Measurements from ENCODE around the gene TRIO.

The TRIO gene

DNA sequence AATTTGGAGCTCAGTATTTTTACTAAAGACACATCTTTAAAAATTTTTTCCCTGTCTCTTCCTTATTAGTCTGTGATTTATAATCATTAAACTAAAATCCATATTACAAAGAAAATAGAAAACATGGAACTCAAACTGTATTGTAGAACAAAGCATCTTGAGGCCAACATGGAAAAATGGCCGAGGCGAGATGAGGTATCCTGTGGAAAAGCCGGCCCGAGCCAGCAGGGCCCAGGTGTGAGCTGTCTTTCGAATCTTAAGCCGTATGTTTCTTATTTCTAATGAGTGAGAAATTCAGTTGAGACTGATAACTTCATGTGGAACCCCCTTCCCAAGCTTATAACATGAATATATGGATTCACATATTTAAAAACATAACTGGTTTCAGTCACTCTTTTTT is 268.1 kb downstream of the TRIO start:
- no peak for DNase-seq (ENCODE audit: low read depth in 2 of 2)

DNA sequence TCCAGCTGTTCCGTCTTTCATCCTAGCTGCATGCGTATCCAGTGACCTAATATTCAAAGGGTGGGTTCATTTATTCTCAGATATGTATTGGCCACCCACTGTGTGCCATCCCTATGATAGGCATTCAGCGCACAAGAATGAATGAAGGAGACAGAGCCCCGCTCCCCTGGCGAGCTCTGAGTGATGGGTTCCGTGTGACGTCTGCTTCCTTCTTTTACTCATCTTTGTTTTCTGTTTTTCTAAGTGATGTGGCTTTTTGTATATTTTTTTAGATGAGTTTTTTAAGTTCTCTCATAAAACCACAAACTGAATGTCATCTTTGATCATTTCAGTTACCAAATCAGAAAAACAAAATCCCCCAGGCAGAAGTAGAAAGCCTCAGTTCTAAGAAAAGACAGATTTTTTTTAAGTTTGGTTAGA is 270.2 kb downstream of the TRIO start:
- peak in 1 of 2 donors; percentile 15 for DNase-seq (ENCODE audit: low read depth in 2 of 2)

DNA sequence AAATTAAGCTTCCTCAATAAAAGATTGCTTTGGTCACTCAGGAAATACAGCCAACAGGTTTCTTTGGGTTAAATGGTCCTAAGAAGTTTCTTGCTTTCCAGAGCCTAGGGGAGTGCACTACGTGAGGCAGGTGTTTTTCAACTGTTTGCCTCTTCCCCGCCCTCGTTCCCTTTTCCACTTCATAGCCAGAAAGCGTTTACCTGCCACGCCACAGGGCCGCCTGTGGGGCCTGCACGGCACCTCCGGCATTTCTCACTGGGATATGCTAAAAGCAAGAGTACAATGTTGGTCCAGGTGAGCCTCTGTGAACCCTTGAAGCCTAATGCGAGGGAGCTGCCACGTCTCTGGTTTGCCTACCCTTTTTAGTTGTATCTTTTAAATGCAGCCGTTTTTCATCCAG is 270.9 kb downstream of the TRIO start:
- DNase-seq (ENCODE audit: low read depth in 2 of 2), result no peak

DNA sequence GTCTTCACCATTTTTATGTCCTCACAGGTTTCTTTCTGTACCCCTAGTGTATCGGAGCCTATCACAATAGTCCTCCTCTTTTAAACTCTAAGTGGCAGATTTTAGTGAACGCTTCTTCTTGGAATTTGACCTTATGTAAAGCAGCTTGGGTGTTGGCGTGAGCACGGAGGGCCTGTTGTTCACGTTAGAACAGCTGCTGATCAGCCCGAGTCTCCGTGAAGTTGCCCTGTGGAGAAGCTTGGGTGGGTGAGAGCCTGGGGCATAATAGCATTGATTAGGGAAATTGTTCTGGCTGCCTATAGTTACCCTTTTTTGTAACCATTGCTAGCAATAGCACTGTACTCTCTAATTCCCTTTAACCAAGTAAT is 271.5 kb downstream of the TRIO start:
- no peak for DNase-seq (ENCODE audit: low read depth in 2 of 2)

DNA sequence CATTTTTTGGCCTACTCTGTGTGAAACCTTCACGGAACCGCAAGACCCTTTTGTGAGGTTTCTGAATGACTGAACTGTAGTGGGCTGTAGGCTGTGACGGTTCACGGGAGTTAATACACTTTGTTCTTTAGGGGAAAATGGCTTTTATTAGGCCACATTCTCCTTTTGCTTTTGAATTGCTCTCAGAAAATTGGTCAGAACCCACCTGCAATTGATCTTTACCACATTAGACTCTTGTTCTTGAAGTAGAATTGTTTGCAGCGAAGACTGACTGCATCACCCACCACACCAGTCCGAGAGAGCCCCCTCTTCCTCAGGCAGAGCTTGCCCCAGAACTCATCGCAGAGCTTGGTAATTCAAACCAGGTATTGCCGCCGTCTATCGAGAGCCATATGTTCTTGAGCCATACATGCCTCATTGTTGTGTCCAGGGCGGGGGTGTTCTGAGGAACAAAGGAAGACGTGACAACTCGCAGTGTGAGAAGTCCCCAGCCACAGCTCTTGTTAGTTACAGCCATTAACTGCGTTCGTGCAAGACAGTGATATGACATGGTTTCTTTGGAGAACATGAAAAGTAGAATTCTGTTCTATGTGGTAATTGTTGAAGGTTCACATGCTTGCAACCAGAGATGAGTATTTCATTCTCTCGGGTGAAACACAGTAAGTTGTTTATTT is 272.0 kb downstream of the TRIO start:
- DNase-seq (ENCODE audit: low read depth in 2 of 2), result no peak

DNA sequence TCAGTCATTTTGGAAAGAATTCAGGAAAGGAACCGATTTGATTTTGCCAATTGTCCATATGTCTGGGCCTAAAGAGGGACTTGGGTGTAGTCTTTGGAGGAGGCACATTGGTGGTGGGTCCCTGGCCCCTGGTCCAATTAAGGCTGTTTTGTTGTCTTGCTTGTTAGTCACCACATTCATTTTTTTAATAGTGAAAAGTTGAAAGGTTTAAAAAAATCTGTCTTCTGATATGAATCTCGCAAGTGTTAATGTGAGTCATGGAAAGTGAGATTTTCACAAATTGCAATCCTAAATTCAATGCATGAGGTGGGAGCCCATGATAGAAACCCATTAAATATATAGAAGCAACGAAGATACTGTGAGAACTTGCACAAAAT is 272.5 kb downstream of the TRIO start:
- DNase-seq (ENCODE audit: low read depth in 2 of 2), result no peak

DNA sequence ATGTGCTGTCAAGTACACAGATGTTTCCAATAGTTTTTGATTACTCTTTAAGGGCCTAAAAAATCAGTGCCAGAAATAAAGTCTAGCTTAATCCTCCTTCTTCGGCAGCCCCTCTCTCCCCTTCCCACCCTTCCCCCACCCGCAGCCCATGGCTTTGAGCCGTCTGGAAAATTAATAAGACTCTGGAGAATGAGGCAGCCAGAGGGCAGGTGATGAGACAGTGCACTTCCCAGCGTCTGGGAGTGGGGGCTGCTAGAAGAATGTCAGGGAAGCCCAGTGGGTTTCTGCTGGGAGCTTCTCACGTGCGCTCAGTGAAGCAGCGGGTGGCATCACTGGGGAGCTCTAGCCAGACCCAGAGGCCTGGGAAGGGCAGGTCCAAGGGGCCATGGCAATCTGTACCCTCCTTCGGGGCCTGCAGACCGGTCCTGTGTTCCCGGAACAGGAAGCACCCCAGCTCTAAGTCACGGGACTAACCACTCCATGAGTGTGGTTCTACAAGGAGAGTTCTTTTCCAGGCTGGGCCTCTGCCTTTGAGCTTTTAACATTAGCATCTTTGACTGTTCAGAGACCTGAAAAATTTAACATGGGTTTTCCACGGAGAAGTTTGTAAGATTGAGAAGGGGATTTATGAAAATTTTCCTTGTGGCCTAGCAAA is 273.6 kb downstream of the TRIO start:
- no peak for DNase-seq (ENCODE audit: low read depth in 2 of 2)

DNA sequence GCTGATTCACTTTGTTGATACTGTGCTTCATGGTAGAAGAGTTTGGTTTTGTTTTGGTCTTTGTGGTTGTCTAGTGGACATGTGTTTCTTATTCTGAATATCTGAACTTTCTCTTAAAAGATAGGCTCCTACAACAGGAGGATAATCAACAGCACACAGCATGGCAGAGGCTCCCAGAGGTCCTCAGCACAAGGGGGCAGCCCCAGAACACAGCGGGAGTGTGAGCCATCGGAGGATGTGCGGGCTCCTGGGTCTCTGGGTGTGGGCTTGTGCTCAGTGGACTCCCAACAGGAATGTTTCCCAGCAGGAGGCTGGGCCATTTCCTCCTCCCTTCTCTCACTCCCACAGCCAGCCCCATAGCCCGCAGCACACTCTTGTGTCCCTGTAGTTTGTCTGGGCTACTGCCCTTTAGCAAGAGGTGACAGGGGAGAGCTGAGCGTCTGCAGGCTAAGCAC is 274.2 kb downstream of the TRIO start:
- DNase-seq (ENCODE audit: low read depth in 2 of 2), result no peak

DNA sequence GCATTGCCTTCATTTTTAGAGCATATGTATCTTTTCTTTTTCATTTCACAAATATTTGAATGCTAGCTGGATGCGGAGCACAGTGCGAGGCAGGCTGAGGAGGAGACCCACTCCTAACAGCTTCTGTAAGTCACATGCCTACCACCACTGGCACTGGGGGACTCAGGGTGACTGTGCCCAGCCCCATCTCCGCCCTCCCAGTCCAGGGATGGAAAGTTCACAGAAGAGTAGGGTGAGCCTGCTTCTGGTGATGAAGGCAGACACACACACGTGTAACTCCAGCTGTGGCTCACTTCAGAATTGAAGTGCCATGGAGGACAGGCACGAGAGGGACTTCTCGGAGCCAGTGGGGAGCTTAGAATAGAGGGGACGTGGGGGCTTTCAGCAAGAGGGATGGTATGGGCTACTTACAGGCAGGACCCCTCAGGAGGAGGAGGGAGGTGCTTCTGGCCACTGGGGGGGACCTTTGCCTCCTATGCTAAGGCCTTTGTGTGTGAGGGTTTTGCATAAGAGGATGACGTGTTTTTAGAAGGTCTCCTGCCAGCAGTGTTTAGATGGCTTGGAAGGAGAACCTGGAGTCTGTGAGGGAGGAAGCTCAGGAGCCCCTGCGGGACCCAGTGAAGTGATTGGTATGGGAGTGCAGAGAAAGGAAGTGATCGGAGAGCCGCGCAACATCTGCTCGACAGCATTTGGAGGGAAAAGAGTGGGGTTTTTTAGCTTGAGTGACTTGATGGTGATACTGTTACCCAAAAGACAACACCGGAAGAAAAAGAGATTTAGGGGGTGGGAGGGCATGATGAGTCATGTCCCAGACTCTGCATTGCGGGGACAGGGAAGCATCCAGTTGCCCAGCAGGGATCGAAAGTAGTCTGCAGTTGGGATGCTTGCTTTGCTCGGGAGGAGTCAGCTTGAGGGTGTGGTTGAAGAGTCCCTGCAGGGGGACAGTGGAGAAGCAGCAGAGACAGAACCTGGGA is 274.9 kb downstream of the TRIO start:
- DNase-seq (ENCODE audit: low read depth in 2 of 2), result no peak

DNA sequence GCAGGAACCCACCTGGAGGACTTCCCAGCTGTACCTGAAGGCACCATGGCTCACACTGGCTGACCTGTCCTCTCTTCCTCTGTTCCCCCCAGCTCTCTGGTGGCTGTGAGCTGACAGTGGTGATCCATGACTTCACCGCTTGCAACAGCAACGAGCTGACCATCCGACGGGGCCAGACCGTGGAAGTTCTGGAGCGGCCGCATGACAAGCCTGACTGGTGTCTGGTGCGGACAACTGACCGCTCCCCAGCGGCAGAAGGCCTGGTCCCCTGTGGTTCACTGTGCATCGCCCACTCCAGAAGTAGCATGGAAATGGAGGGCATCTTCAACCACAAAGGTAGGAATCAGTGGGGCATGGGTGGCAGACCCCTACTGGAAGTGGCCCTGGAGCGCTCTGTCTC is 276.5 kb downstream of the TRIO start:
- no peak for DNase-seq (ENCODE audit: low read depth in 2 of 2)

DNA sequence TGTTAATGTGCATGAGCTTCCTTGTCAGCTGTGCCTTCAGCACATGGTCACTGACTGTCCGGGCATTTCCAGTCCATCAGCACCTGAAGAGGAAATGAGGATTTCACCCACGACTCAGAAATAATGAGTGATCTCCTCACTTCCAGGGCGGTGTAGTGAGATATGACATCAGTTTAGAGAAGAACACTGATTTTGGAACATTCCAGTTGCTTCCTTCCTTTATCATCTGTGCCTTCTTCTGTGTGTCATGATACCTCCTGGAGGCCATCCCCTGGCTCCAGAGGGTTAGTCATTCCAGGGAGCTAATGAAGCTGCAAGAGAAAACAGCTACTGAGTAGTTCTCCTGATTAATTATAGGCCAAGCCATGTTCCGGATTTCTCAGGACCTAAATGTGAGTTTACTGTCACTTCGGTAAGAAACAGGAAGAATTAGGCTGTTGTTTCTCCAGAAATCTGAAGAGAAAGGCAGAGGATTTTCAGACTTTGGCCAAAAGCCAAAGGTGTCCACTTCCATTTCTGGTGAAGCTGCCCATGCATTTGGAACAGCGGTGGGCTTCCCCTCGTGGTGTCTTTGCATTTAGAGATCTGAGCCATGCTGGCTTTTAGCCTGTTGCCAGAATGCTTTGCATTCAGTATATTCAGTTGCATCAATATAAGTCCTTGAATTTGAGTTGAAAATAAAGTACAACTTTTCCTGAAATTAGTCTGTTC is 277.1 kb downstream of the TRIO start:
- no peak for DNase-seq (ENCODE audit: low read depth in 2 of 2)

DNA sequence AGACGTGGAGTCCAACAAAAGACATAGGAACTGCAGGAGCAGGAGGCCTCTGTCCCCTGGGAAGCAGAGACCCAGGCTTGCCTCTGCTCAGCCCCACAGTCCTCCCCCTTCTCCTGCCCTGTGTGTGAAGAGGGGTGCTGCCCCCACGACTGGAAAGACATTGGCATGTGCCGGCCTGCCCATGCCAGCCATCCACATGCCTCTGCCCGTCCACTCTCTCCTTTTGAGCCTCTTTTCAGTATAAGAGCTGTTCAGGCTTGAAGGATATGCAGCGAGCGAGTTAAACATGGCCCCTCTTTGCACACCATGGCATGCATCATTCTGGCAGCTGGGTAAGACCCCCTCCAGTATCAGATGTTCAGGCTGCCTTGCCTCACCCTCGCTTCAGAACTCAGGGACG is 278.7 kb downstream of the TRIO start:
- no peak for DNase-seq (ENCODE audit: low read depth in 2 of 2)

DNA sequence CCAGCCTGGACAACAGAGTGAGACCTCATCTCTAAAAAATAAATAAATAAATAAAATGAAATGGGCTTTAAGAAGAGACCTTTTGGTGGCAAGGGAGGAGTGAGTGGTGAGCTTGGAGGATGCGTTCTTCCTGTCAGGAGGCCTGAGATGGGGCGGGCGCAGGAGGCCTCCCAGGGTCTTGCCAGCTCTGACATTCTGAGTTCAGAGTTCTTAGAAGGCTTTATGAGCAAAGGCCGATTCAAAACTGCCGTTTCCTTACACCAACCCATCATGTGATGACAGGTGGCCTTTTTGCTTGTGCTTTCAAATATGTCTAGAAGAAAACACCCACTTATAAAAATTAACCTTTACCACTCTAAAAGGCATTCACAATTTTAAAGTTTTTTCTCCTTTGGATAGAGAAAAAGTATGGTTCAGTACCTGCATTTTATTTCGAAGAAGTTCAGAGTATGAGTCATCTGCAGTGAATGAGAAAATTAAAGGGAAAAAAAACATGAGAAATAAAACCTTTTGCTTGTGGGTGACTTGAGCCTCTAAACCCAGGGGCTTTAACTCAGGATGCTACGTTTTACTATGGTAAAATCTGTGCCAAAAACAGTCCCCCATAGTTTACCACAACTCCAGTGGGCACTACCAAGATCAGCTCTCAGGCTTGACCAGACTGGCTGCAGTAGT is 281.0 kb downstream of the TRIO start:
- DNase-seq (ENCODE audit: low read depth in 2 of 2), result no peak

DNA sequence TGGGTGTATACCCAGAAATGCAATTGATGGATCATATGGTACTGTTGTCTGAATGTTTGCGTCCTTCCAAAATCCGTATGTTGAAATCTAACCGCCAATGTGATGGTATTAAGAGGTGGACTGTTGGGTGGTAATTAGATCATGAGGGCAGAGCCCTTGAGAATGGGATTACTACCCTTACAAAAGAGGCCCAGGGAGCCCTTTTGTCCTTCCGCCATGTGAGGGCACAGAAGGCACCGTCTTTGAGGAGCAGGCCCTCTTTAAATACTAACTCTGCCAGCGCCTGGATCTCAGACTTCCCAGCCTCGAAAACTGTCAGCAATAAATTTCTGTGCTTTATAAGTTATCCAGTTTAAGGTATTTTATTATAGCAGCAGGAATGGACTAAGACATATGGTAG is 282.4 kb downstream of the TRIO start:
- no peak for DNase-seq (ENCODE audit: low read depth in 2 of 2)

DNA sequence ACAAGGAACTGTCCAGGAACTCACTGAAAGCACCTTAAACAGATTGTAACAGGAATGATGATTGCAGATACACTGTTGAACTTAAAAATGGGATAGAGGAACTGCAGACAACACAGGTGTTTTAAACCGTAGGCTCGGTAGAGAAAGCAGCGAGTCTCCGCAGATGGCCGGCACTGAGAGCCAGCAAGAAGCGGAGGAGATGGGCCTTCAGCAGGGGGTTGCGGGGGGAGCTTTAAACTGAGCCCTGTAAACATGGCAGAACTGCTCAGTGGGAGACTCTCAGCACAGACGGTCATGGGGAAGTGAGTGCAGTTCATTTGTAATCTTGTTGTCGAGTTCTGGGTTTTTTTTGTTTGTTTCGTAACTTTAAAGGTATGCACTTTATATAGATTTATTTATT is 283.4 kb downstream of the TRIO start:
- no peak for DNase-seq (ENCODE audit: low read depth in 2 of 2)

DNA sequence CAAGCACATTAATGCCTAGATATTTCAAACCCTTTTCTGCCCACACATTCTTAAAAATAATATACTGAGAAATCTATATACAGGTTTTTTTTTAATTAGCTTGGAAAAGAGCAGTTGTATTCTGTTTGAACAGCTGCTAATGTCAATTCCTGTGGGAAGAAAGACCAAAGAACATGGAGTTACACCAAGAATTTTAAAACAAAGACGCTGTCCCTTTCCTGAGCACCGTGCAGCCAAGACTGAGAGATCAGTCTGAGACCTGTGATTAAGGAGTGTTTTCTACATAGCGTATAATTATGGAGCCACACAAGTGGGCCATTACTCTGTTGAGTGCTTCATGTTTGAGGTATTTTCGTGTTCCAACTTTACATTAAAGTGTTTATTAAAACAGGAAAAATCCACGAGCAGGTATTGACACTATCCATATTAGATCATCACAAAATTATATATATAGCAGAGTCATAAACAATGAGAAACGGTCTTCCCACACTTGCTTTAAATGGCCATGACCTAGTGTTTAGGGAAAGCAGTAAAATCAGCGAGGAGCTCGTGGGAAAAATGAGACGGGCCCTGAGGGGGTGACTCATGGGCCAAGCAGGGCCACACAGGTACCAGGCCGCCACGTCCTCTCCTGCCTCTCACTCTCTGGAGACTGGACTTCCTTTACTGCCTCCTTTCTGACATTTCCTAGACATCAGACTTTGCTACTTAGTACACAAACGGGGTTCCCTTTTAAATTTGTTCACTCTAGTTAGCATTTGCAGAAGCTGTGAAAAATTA is 285.4 kb downstream of the TRIO start:
- DNase-seq (ENCODE audit: low read depth in 2 of 2), result no peak

DNA sequence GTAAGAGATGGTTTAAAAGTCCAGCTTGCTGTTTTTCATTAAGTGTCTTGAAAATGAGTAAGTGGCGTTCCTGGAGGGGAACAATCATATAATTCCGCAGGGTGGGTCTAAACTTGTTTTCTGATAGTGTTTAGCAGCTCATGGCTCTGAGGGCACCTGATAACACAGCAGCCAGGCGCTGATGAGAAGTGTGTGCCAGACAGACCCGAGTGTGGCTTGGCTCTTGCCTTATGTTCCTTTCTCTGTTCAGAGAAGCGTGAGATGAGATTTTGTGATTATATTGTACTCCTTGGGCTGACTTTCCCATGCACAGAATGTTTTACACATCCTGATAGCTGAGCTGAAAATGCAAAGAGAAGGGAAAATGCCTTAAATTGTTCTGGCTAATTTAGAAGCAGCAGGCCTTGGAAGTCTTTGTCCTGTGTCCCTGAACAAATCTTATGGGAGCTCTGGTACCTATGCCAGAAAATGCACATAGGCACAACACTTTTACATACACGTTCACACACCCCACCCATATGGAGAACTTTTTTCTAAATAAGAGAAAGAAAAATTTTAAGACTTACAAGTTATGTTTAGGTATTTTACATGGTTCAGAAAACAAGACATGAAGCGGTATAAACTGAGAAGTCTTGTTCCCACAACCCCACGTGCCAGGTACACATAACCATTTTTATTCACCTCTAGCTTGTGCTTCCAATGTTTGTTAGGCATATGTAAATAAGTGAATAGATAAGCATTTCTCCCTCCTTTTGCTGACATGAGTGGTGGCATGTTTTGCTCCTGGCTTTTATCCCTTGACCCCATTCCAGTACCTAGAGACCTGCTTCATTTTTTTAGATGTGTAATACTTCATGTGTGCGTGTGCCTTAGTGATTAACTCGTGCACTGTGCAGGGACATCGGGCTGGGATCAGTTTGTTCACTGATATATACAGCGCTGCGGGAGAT is 286.2 kb downstream of the TRIO start:
- DNase-seq (ENCODE audit: low read depth in 2 of 2), result no peak

DNA sequence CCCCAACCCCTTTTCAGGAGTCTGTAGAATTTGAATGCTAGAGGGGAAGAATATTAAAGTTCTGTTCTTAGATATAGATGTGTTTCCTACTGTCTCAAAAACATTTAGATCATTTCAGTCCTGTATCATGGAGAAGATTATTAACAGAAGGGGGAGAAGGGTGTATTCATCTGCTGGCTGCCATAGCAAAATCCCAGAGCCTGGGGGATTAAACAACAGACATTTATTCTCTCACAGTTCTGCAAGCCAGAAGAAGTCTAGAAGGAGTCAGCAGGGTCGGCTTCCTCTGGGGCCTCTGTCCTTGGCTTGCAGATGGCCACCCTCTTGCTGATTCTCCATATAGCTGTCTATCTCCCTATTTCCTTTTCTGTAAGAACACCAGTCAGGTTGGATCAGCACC is 288.4 kb downstream of the TRIO start:
- no peak for DNase-seq (ENCODE audit: low read depth in 2 of 2)

DNA sequence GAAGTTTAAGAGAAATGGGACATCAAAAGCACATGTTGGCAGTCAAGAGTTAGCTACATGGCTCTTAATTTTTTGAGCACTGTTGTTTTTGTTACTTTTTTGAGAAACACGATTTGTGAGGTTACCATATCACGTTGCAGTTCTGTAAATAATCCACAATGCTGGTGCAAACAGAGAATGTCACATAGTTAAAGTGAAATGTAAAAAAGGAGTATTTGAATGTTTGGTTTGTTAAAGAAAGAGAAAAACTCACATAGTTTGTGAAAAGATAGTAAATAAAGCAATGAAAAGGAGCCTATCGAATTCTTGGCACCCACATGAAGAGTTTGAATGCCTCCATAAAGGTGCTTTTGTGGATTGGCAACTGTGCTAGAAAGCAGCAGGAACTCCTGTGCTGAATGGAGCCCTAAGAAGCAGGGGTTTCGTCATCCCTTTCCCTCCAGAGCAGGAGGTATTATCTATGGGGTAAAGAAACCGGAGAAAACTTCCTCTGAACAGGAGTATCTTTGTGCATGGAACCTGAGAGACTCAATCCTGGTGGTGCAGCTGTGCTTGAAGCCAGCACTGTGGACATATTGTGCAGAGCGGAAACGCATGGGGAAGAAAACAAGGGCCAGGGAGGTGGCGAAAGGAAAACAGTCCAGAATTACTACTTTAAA is 289.9 kb downstream of the TRIO start:
- no peak for DNase-seq (ENCODE audit: low read depth in 2 of 2)

Data from stimulated activated CD4-positive, alpha-beta T cell treated with anti-CD3 and anti-CD28 coated beads, Interleukin-1b, Interleukin-23, amount 100 ng/mL, for 4 hours (primary cell).